HS-27A (cell line): ENCODE data around the gene SUMF1.

Source experiments
- DNase-seq: peaks from one replicate; pipeline ENCODE4 v3.0.0-alpha.2; 2012; ENCODE audit warnings: low read depth, missing footprints

SUMF1 gene

GRCh38 chr3:4466741-4467521 is at the start of gene SUMF1:
SUMF1 (minus strand) TSS chr3:4467269; CDS start chr3:4467245, 24 bp downstream.
- no peak for DNase-seq

GRCh38 chr3:4515916-4516579 is 49.0 kb upstream of the SUMF1 start:
- no peak for DNase-seq

- no peak for DNase-seq
These were observed 47.8 kb upstream of the SUMF1 start for GRCh38 chr3:4514916-4515315.

- no peak for DNase-seq
These were observed 47.3 kb upstream of the SUMF1 start for GRCh38 chr3:4514321-4514720.

GRCh38 chr3:4512895-4513616 is 46.0 kb upstream of the SUMF1 start:
- no peak for DNase-seq

GRCh38 chr3:4511491-4512262 is 44.6 kb upstream of the SUMF1 start:
- no peak for DNase-seq

GRCh38 chr3:4509983-4510755 is 43.1 kb upstream of the SUMF1 start:
- DNase-seq, result no peak

GRCh38 chr3:4509043-4509442 is 42.0 kb upstream of the SUMF1 start:
- DNase-seq, result no peak

- no peak for DNase-seq
These were observed 41.2 kb upstream of the SUMF1 start for GRCh38 chr3:4508048-4508981.

GRCh38 chr3:4507024-4507596 is 40.0 kb upstream of the SUMF1 start:
- DNase-seq, result no peak

GRCh38 chr3:4506559-4507023 is 39.5 kb upstream of the SUMF1 start:
- no peak for DNase-seq

- DNase-seq, result no peak
These were observed 38.9 kb upstream of the SUMF1 start for GRCh38 chr3:4505688-4506558.

- no peak for DNase-seq
These were observed 37.5 kb upstream of the SUMF1 start for GRCh38 chr3:4504340-4505261.

- DNase-seq, result no peak
These were observed 36.0 kb upstream of the SUMF1 start for GRCh38 chr3:4503050-4503449.

GRCh38 chr3:4501927-4502326 is 34.9 kb upstream of the SUMF1 start:
- DNase-seq, result no peak

- no peak for DNase-seq
These were observed 34.4 kb upstream of the SUMF1 start for GRCh38 chr3:4501437-4501836.

GRCh38 chr3:4498446-4498845 is 31.4 kb upstream of the SUMF1 start:
- DNase-seq, result no peak
